HUES64 (cell line): ENCODE measurements around the gene OR5H1. TPM values are rescaled to one million over a fixed set of nuclear protein-coding genes. Genes with fewer than 3 reads are reported as not detected.
"Not testable (repeated sequence)": the region's sequence is repeated elsewhere in the genome, so short reads cannot be mapped to it uniquely, and the experiment has no call there.

Experiments
- H3K27ac ChIP-seq: 2 replicates; pipeline ENCODE4 v1.7.0; 2013; ENCODE audit warnings: low read depth, low read length, inconsistent platforms
- H3K27me3 ChIP-seq: 2 replicates; pipeline ENCODE4 v1.6.1; 2013; ENCODE audit warnings: mild to moderate bottlenecking, low read length; ENCODE audit not compliant: insufficient read depth
- H3K36me3 ChIP-seq: 2 replicates; pipeline ENCODE4 v1.6.1; 2013; ENCODE audit warnings: mild to moderate bottlenecking, low read length; ENCODE audit not compliant: insufficient read depth
- H3K4me1 ChIP-seq: 2 replicates; pipeline ENCODE4 v1.6.1; 2013; ENCODE audit warnings: mild to moderate bottlenecking, low read length, moderate library complexity; ENCODE audit not compliant: insufficient read depth
- H3K4me3 ChIP-seq: 2 replicates; pipeline ENCODE4 v1.5.1; 2013; ENCODE audit warnings: mild to moderate bottlenecking, low read length, moderate library complexity
- H3K9ac ChIP-seq: 2 replicates; pipeline ENCODE4 v1.6.1; 2013; ENCODE audit warnings: mild to moderate bottlenecking, low read depth, low read length
- H3K9me3 ChIP-seq: 2 replicates; pipeline ENCODE4 v1.6.1; 2013; ENCODE audit warnings: low read depth, low read length; ENCODE audit not compliant: insufficient read depth
- WGBS: fragments of 150-250, 120-280 bp; methylation state at CpG from one replicate; pipeline ENCODE4 v1.1.7; 2013; ENCODE audit warnings: missing lambda C conversion rate; 5-methylcytosine and 5-hydroxymethylcytosine counted together
- polyA plus RNA-seq, 2 experiments: library from polyadenylated mRNA; stranded (reverse); fragments of 50-300 nt; gene quantifications; one replicate each; pipeline ENCODE4 v1.2.3, GENCODE V29; 2013

The OR5H1 gene
- not detected for polyA plus RNA-seq (2013, experiment 1 of 2)
- not detected for polyA plus RNA-seq (2013, experiment 2 of 2)

GRCh38 chr3:98130421-98130820, at the start of gene OR5H1:
OR5H1 (plus strand) TSS chr3:98130721; CDS start chr3:98132698, 1,977 bp downstream.
- Histone ChIP-seq H3K9me3 (no peaks in the 10 kb centered on the region), H3K36me3 (no peaks in the 10 kb centered on the region), H3K27ac (no peak within 1 kb of the TSS), H3K9ac (no peak within 1 kb of the TSS), H3K4me3 (no peak within 1 kb of the TSS), H3K27me3 (no peaks in the 10 kb centered on the region), H3K4me1 (no peaks in the 10 kb centered on the region)
- WGBS, result no CpG with 5 or more reads among the region's 1 CpG

DNA sequence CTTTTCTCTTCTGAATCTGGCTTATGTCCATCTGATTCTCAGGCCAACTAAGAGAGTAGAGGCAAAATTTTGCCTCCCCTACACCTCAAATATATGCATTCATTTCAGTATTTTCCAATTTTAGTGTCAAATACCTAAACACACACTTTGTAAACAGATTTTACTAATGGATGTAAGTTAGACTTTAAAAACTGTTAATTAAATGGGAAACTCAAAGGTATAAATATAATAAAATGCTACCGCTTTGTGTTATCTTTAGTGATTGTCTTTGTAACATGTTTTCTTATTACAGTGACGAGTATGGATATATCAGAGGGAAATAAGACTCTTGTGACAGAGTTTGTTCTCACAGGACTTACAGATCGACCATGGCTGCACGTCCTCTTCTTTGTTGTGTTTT, 43.6 kb upstream of the OR5H1 start, which contains the start of gene OR5AC2:
Gene OR5AC2 (plus strand): TSS at position 301 of the 400 bp plus-strand sequence. CDS start 0 bp downstream, at position 301.
- 93% methylated on average over 4 of the region's 4 CpGs for WGBS
- Histone ChIP-seq H3K4me1 (no peaks in the 10 kb centered on the region), H3K9me3 (0 out of 2 replicates have a peak, but pooled peaks cover 4% of the 10 kb centered on the region), H3K27me3 (no peaks in the 10 kb centered on the region), H3K36me3 (no peaks in the 10 kb centered on the region), H3K9ac (no peak within 1 kb of the TSS), H3K27ac (no peak within 1 kb of the TSS), H3K4me3 (no peak within 1 kb of the TSS)

- Histone ChIP-seq H3K36me3 (no peaks in the 10 kb centered on the region), H3K27ac (no peak overlapping the region), H3K9ac (no peak overlapping the region), H3K4me1 (no peaks in the 10 kb centered on the region), H3K27me3 (no peaks in the 10 kb centered on the region), H3K9me3 (no peaks in the 10 kb centered on the region; the same call in 1 of the 2 replicates), H3K4me3 (no peak overlapping the region)
- 92% methylated on average over 5 of the region's 5 CpGs for WGBS
Observed at GRCh38 chr3:98095882-98096281, 34.6 kb upstream of the OR5H1 start.

DNA sequence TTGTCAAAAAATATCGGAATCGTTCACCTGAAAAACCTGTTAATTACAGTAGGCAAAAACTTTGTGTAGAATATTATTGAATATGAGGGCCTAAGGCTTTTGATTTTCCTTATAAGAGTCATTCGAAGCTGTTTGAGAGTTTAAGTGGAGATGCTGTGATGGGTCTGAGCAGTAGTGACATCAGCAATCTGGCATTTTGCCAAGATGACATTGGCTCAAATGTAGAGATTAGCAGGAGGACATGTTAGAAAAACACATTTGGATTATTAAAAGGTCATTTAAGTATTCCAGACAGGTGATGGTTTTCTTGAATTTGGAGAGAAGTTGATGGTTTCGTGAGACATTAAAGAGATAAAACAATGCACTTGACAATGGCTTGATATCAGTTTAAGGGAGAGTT, 30.7 kb upstream of the OR5H1 start:
- Histone ChIP-seq H3K27ac (no peak overlapping the region), H3K9me3 (no peaks in the 10 kb centered on the region; the same call in 1 of the 2 replicates), H3K9ac (no peak overlapping the region), H3K27me3 (no peaks in the 10 kb centered on the region), H3K36me3 (no peaks in the 10 kb centered on the region), H3K4me3 (no peak overlapping the region), H3K4me1 (no peaks in the 10 kb centered on the region)
- WGBS, result 84% methylated on average over 4 of the region's 4 CpGs

GRCh38 chr3:98108162-98108561, 22.4 kb upstream of the OR5H1 start:
- no peak overlapping the region for H3K9ac ChIP-seq
- no peak overlapping the region for H3K27ac ChIP-seq
- no peaks in the 10 kb centered on the region for H3K36me3 ChIP-seq
- no CpG with 5 or more reads among the region's 1 CpG for WGBS
- no peak overlapping the region for H3K4me3 ChIP-seq
- H3K27me3 ChIP-seq, result no peaks in the 10 kb centered on the region
- no peaks in the 10 kb centered on the region; the same call in 1 of the 2 replicates for H3K4me1 ChIP-seq
- H3K9me3 ChIP-seq, result peaks cover 26% of the 10 kb centered on the region

DNA sequence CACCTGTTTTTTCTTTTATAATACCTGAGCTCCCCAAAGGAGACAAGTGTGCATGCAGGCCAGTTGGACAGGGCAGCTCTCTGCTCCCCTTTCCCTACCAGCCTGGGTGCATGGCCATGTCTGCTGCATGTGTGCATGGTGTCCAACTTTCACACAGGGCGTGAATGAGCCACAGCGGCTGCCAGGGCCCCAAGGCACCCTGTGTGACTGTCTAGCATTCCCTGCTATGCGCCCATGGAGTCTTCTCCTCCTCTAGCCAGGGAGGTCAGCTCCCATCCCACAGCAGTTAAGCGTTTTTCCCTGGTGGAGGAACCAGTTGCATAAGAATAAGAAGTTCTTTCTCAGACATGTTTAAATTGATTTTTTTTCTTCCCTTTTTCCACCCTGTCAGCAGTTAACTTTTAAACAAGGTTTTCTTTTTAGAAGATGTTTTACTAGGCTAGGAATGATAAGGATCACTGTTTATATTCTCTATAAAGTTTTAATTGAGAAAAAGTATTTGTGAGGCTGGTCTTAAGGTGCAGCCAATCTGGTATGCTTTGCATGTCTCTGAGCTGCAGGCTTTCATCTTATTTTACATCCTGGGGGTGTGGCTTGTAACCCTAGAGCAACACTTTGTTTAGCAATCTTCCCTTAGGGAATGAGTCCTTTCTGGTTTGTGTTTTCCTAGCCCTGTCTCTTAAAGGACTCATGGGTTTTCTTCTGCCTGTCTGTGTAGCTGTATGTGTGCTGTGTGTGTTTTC, 20.5 kb upstream of the OR5H1 start:
- H3K4me1 ChIP-seq, result no peaks in the 10 kb centered on the region; the same call in 1 of the 2 replicates
- no peak overlapping the region for H3K9ac ChIP-seq
- H3K36me3 ChIP-seq, result no peaks in the 10 kb centered on the region
- peaks cover 26% of the 10 kb centered on the region for H3K9me3 ChIP-seq
- no peak overlapping the region for H3K27ac ChIP-seq
- no peak overlapping the region for H3K4me3 ChIP-seq
- 89% methylated on average over 3 of the region's 4 CpGs for WGBS
- no peaks in the 10 kb centered on the region for H3K27me3 ChIP-seq

- Histone ChIP-seq H3K4me3 (no peak overlapping the region), H3K9me3 (peaks cover 26% of the 10 kb centered on the region), H3K27ac (no peak overlapping the region), H3K4me1 (no peaks in the 10 kb centered on the region; the same call in 1 of the 2 replicates), H3K9ac (no peak overlapping the region), H3K27me3 (no peaks in the 10 kb centered on the region), H3K36me3 (no peaks in the 10 kb centered on the region)
Observed at GRCh38 chr3:98110550-98110908, 20.0 kb upstream of the OR5H1 start.

DNA sequence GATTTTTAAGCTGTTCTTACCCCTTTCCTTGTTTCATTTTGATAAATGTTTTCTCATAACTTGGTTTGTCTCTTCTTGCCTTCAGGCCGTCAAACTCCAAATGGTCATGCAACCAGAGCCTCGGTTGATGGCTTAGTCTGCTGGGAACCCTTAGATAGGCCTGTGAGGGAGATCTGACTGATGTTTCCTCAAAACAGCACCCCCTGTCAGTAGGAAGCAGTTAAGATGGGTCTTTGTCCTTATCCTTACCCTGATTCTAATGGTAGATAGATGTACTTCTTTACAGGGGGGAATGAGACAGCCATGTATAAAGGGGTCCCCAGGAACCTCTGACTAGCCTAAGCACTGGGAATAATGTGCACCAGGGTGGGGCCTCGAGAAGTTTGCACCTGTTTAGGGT, 16.3 kb upstream of the OR5H1 start:
- Histone ChIP-seq H3K27me3 (no peaks in the 10 kb centered on the region), H3K4me3 (no peak overlapping the region), H3K27ac (no peak overlapping the region), H3K9me3 (peaks cover 22% of the 10 kb centered on the region), H3K36me3 (no peaks in the 10 kb centered on the region), H3K9ac (no peak overlapping the region), H3K4me1 (no peaks in the 10 kb centered on the region; the same call in 1 of the 2 replicates)
- WGBS, result 86% methylated on average over 3 of the region's 3 CpGs

GRCh38 chr3:98115717-98116116, 14.8 kb upstream of the OR5H1 start:
- WGBS, result no CpG with 5 or more reads among the region's 1 CpG
- no peaks in the 10 kb centered on the region for H3K36me3 ChIP-seq
- H3K4me1 ChIP-seq, result no peaks in the 10 kb centered on the region
- H3K9me3 ChIP-seq, result peaks cover 15% of the 10 kb centered on the region
- no peak overlapping the region for H3K4me3 ChIP-seq
- H3K27ac ChIP-seq, result no peak overlapping the region
- no peaks in the 10 kb centered on the region for H3K27me3 ChIP-seq
- H3K9ac ChIP-seq, result no peak overlapping the region

DNA sequence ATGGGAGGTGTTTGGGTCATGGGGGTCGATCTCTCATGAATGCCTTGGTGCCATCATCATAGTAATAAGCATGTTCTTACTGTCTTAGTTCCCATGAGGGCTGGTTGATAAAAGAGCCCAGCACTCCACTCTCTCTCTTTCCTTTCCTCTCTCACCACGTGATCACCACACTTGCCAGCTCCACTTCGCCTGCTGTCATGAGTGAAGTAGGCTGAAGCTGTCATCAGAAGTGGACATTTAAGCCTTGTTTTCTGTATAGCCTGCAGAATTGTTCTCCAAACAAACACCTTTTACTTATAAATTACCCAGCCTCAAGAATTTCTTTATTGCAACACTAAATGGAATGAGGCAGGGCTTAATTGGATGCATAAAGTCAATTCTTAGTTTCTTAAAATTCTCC, 6.1 kb downstream of the OR5H1 start:
- Histone ChIP-seq H3K4me3 (no peak overlapping the region), H3K9ac (no peak overlapping the region), H3K4me1 (peaks cover 7% of the 10 kb centered on the region), H3K9me3 (no peaks in the 10 kb centered on the region), H3K27ac (no peak overlapping the region), H3K27me3 (no peaks in the 10 kb centered on the region), H3K36me3 (no peaks in the 10 kb centered on the region)
- 100% methylated on average over 1 of the region's 3 CpGs for WGBS

GRCh38 chr3:98137826-98138557, 7.5 kb downstream of the OR5H1 start:
- H3K27ac ChIP-seq, H3K9ac ChIP-seq, H3K36me3 ChIP-seq, H3K9me3 ChIP-seq, H3K4me3 ChIP-seq, H3K27me3 ChIP-seq, H3K4me1 ChIP-seq: not testable (repeated sequence)
- WGBS, result 93% methylated on average over 19 of the region's 23 CpGs
